Measurements from ENCODE around the gene ACOT7. TPM values are rescaled to one million over a fixed set of nuclear protein-coding genes. Genes with fewer than 3 reads are reported as not detected.

ACOT7 gene
- total RNA-seq, 1 donor from 2014 or later, result 12.7 TPM

GRCh38 chr1:6272868-6273267 is 120.7 kb downstream of the ACOT7 start:
- ChIA-PET CTCF (no interaction called here), POLR2A (no interaction called here)
- H3K9me3 Mint-ChIP-seq, result no peaks in the 10 kb centered on the region
- TF ChIP-seq CTCF (IDR thresholded peaks at IDR 0.05), result no peak
- H3K4me1 Mint-ChIP-seq, result no peaks in the 10 kb centered on the region
- ATAC-seq (ENCODE audit: low read depth) (no peak), DNase-seq (no peak)
- H3K36me3 Mint-ChIP-seq (ENCODE audit: low read depth), result no peaks in the 10 kb centered on the region
- H3K27me3 Mint-ChIP-seq, result no peaks in the 10 kb centered on the region
- intact Hi-C loops (cut with micrococcal nuclease), result no loop called here
- no peak overlapping the region for H3K4me3 Mint-ChIP-seq
- no peak overlapping the region for H3K27ac Mint-ChIP-seq

- H3K36me3 Mint-ChIP-seq (ENCODE audit: low read depth), result no peaks in the 10 kb centered on the region
- DNase-seq (no peak), ATAC-seq (ENCODE audit: low read depth) (no peak)
- no peak overlapping the region for H3K27ac Mint-ChIP-seq
- no peaks in the 10 kb centered on the region for H3K9me3 Mint-ChIP-seq
- no peaks in the 10 kb centered on the region for H3K27me3 Mint-ChIP-seq
- ChIA-PET CTCF (no interaction called here), POLR2A (no interaction called here)
- TF ChIP-seq CTCF (IDR thresholded peaks at IDR 0.05), result no peak
- H3K4me3 Mint-ChIP-seq, result no peak overlapping the region
- intact Hi-C loops (cut with micrococcal nuclease), result no loop called here
- no peaks in the 10 kb centered on the region for H3K4me1 Mint-ChIP-seq
Measured at GRCh38 chr1:6272452-6272851, 121.1 kb downstream of the ACOT7 start.

DNA sequence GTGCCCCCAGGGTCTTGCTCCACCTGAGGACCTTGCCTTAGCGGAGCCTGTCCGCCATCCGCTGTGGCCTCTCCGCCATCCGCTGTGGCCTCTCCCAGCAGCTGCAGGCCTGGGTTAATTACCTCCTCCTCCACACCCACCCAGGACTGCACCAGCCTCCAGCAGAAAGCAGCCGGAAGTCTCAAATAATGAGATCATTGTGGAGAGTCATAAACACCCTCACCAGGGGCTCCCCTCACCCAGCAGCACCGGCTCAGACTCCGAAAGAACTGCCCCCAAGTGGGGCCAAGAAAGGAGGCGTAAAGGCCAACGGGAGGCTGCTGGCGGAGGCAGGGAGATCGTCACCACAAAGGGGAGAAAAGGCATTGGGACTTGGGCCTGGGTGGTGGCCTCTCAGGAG is 122.0 kb downstream of the ACOT7 start:
- Mint-ChIP-seq H3K27ac (no peak overlapping the region), H3K4me1 (no peaks in the 10 kb centered on the region)
- intact Hi-C loops (cut with micrococcal nuclease), result no loop called here

GRCh38 chr1:6271006-6271405 is 122.6 kb downstream of the ACOT7 start:
- intact Hi-C loops (cut with micrococcal nuclease), result no loop called here
- Mint-ChIP-seq H3K36me3 (ENCODE audit: low read depth) (no peaks in the 10 kb centered on the region), H3K27me3 (no peaks in the 10 kb centered on the region), H3K27ac (no peak overlapping the region), H3K4me3 (no peak overlapping the region), H3K4me1 (no peaks in the 10 kb centered on the region), H3K9me3 (no peaks in the 10 kb centered on the region)
- ChIA-PET POLR2A (no interaction called here), CTCF (no interaction called here)
- DNase-seq (no peak), ATAC-seq (ENCODE audit: low read depth) (no peak)
- TF ChIP-seq CTCF (IDR thresholded peaks at IDR 0.05), result no peak

More for the DNA sequence above, 122.0 kb downstream of the ACOT7 start:
- Mint-ChIP-seq H3K27me3 (no peaks in the 10 kb centered on the region), H3K36me3 (ENCODE audit: low read depth) (no peaks in the 10 kb centered on the region), H3K9me3 (no peaks in the 10 kb centered on the region), H3K4me3 (no peak overlapping the region)
- ChIA-PET POLR2A (no interaction called here), CTCF (no interaction called here)
- ATAC-seq (ENCODE audit: low read depth) (no peak), DNase-seq (no peak)
- no peak for TF ChIP-seq CTCF (IDR thresholded peaks at IDR 0.05)

DNA sequence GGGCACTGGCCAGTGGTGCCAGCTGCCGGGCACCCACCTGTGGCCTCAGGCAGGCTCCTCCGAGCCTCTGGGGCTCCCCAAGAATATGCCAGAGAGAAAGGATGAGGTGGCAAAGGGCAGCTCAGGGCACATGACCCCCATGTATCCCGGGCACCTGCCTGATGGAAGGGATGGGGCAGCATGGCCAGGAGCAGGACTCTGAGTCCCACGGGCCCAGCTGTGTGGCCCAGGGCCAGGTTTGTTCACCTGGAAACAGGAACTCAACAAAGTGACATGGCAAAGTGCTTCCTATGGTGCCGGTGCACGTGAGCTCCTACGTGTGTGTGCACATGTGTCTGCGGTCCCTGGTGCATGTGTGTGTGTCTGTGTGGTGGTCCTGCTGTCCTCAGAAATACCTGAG is 123.2 kb downstream of the ACOT7 start:
- Mint-ChIP-seq H3K27me3 (no peaks in the 10 kb centered on the region), H3K4me3 (no peak overlapping the region), H3K27ac (no peak overlapping the region), H3K36me3 (ENCODE audit: low read depth) (no peaks in the 10 kb centered on the region), H3K9me3 (no peaks in the 10 kb centered on the region), H3K4me1 (no peaks in the 10 kb centered on the region)
- ATAC-seq (ENCODE audit: low read depth), result no peak
- DNase-seq, result no peak
- POLR2A ChIA-PET, result no interaction called here
- CTCF ChIA-PET, result no interaction called here
- intact Hi-C loops (cut with micrococcal nuclease), result no loop called here
- TF ChIP-seq CTCF (IDR thresholded peaks at IDR 0.05), result no peak
